HCT116 (cell line): ENCODE data around the gene SEMA5B. TPM values are rescaled to one million over a fixed set of nuclear protein-coding genes. Genes with fewer than 3 reads are reported as not detected.

Experiments used
- ATAC-seq: fragments of 200-7000 bp; cut with Tn5 transposase; 2 replicates; pipeline ENCODE4 v1.9.1; 2020; ENCODE audit warnings: mild to moderate bottlenecking, moderate library complexity
- BruUV-seq: library from RNA; stranded (reverse); fragments of 400-500 nt; replicated peaks from 2 replicates; lab custom pipeline; 2021; lab: Mats Ljungman, UMichigan
- CTCF ChIA-PET: fragments of 300-600 bp; sonication (Branson Sonifier 250); formaldehyde crosslinking; loops from one replicate; lab custom pipeline; 2021; ENCODE audit warnings: antibody characterized with exemption; lab: Charles Lee
- POLR2A ChIA-PET: fragments of 300-600, 350-600 bp; sonication (Branson Sonifier 250); formaldehyde crosslinking; loops from one replicate; lab custom pipeline; 2021; ENCODE audit warnings: antibody characterized with exemption; lab: Charles Lee
- RAD21 ChIA-PET, 2 experiments: fragments of 300-600 bp; sonication (Branson Sonifier 250); formaldehyde crosslinking; loops; one replicate each; lab custom pipeline; 2023; ENCODE audit warnings: low total read pairs in 2 of 2; ENCODE audit not compliant: uncharacterized antibody in 2 of 2, unreplicated experiment in 2 of 2, low non-redundant PET in 1 of 2; lab: Charles Lee
- DNase-seq: peaks from one replicate; pipeline ENCODE4 v3.0.0-alpha.2; 2010; ENCODE audit warnings: low read depth, low spot score
- H2AFZ ChIP-seq: fragments of 200-600 bp; shearing (Covaris generic), sonication (generic); 2 replicates; pipeline ENCODE4 v1.6.1; 2017; ENCODE audit warnings: low read depth, mixed run types, mixed read lengths, antibody characterized with exemption, low read length; ENCODE audit not compliant: poor library complexity, severe bottlenecking
- H3K27ac ChIP-seq: 2 replicates; pipeline ENCODE4 v1.5.1; 2012; ENCODE audit warnings: low read depth, low read length
- H3K27me3 ChIP-seq: fragments of 200-600 bp; sonication (generic); 2 replicates; pipeline ENCODE4 v1.6.1; 2016; ENCODE audit warnings: mixed run types, low read length, mixed read lengths; ENCODE audit not compliant: insufficient read depth
- H3K36me3 ChIP-seq, 2 experiments: fragments of 200-500 bp in 1 of 2; fragments of 200-600 bp in 1 of 2; sonication (Bioruptor generic) in 1 of 2; sonication (generic) in 1 of 2; 2 replicates each; pipeline versions ENCODE4 v1.5.1 to v1.6.1; 2014 to 2016; ENCODE audit warnings: low read length in 2 of 2, inconsistent platforms in 1 of 2, mixed read lengths in 1 of 2, mixed run types in 1 of 2; ENCODE audit not compliant: insufficient read depth in 2 of 2, control insufficient read depth in 1 of 2
- H3K4me1 ChIP-seq, 2 experiments: fragments of 200-600 bp in 1 of 2; sonication (generic) in 1 of 2; 2 replicates each; pipeline versions ENCODE4 v1.5.1 to v1.6.1; 2012 to 2017; ENCODE audit warnings: low read length in 2 of 2, inconsistent platforms in 1 of 2, mild to moderate bottlenecking in 1 of 2, mixed read lengths in 1 of 2, mixed run types in 1 of 2, moderate library complexity in 1 of 2; ENCODE audit not compliant: insufficient read depth in 2 of 2, control insufficient read depth in 1 of 2
- H3K4me2 ChIP-seq: fragments of 200-600 bp; sonication (generic); 2 replicates; pipeline ENCODE4 v1.6.1; 2017; ENCODE audit warnings: mixed run types, low read length, mixed read lengths
- H3K4me3 ChIP-seq, 2 experiments: fragments of 200-600 bp in 1 of 2; sonication (generic) in 1 of 2; replicated peaks in 1 of 2; 2 replicates each; pipeline ENCODE4 v1.5.1; 2011 to 2016; ENCODE audit warnings: low read length in 2 of 2, control low read depth in 1 of 2, low read depth in 1 of 2, mild to moderate bottlenecking in 1 of 2, mixed read lengths in 1 of 2, mixed run types in 1 of 2
- H3K79me2 ChIP-seq: fragments of 200-600 bp; sonication (generic); 2 replicates; pipeline ENCODE4 v1.6.1; 2017; ENCODE audit warnings: mild to moderate bottlenecking, mixed run types, low read length, moderate library complexity, mixed read lengths; ENCODE audit not compliant: insufficient read depth
- H3K9ac ChIP-seq: fragments of 200-600 bp; sonication (generic); 2 replicates; pipeline ENCODE4 v1.6.1; 2016; ENCODE audit warnings: low read length, mixed read lengths
- H3K9me2 ChIP-seq: fragments of 200-600 bp; sonication (generic), shearing (Covaris generic); 2 replicates; pipeline ENCODE4 v1.6.1; 2017; ENCODE audit warnings: mixed run types, mild to moderate bottlenecking, moderate library complexity; ENCODE audit not compliant: insufficient read depth
- H3K9me3 ChIP-seq, 2 experiments: fragments of 200-500 bp in 1 of 2; fragments of 200-600 bp in 1 of 2; sonication (Bioruptor generic) in 1 of 2; sonication (generic) in 1 of 2; 2 replicates each; pipeline ENCODE4 v1.6.1; 2014 to 2017; ENCODE audit warnings: low read length in 2 of 2, mixed read lengths in 2 of 2, inconsistent platforms in 1 of 2, low read depth in 1 of 2, mild to moderate bottlenecking in 1 of 2, mixed run types in 1 of 2, moderate library complexity in 1 of 2; ENCODE audit not compliant: control insufficient read depth in 1 of 2, insufficient read depth in 1 of 2
- H4K20me1 ChIP-seq: fragments of 200-600 bp; sonication (generic), shearing (Covaris generic); 2 replicates; pipeline ENCODE4 v1.6.1; 2017; ENCODE audit warnings: mixed run types, mild to moderate bottlenecking, moderate library complexity; ENCODE audit not compliant: insufficient read depth
- CBX3 ChIP-seq: IDR thresholded peaks from 2 replicates; pipeline ENCODE4 v1.6.1; 2012; ENCODE audit warnings: low read depth
- ELF1 ChIP-seq: IDR thresholded peaks from 2 replicates; pipeline ENCODE4 v1.6.1; 2012; ENCODE audit warnings: low read depth, borderline replicate concordance
- EZH2 ChIP-seq: fragments of 200-600 bp; sonication (generic); IDR thresholded peaks from 2 replicates; pipeline ENCODE4 v1.6.1; 2017; ENCODE audit warnings: antibody characterized with exemption, mixed run types
- EZH2phosphoT487 ChIP-seq: fragments of 200-600 bp; IDR thresholded peaks from 2 replicates; pipeline ENCODE4 v1.6.1; 2018; ENCODE audit warnings: antibody characterized with exemption, borderline replicate concordance
- POLR2AphosphoS5 ChIP-seq: IDR thresholded peaks from 2 replicates; pipeline ENCODE4 v1.6.1; 2011; ENCODE audit warnings: mild to moderate bottlenecking, low read depth, low read length, moderate library complexity
- RAD21 ChIP-seq: IDR thresholded peaks from 2 replicates; pipeline ENCODE4 v1.6.1; 2012; ENCODE audit warnings: low read depth, mild to moderate bottlenecking
- SIN3A ChIP-seq: IDR thresholded peaks from 2 replicates; pipeline ENCODE4 v1.6.1; 2012; ENCODE audit warnings: low read depth
- TCF7L2 ChIP-seq: IDR thresholded peaks from 2 replicates; pipeline ENCODE4 v1.7.0; 2011; ENCODE audit warnings: borderline replicate concordance, inconsistent platforms; ENCODE audit not compliant: insufficient read depth, insufficient read length; ENCODE audit errors: extremely low read depth
- ZNF274 ChIP-seq: fragments of 200-500 bp; sonication (Bioruptor generic); IDR thresholded peaks from 2 replicates; pipeline ENCODE4 v1.6.1; 2014; ENCODE audit warnings: mild to moderate bottlenecking, low read depth, low read length, inconsistent platforms
- intact Hi-C: fragments of 100-400 bp; cut with micrococcal nuclease; formaldehyde crosslinking; loops from 2 replicates; pipeline ENCODE4 v1.10.0; 2022
- total RNA-seq: library from RNA; stranded (reverse); gene quantifications from one replicate; pipeline ENCODE4 v1.2.1, GENCODE V29; 2021; ENCODE audit not compliant: unreplicated experiment

SEMA5B gene
- total RNA-seq, 1 experiment from 2014 or later: 0.15 TPM

DNA sequence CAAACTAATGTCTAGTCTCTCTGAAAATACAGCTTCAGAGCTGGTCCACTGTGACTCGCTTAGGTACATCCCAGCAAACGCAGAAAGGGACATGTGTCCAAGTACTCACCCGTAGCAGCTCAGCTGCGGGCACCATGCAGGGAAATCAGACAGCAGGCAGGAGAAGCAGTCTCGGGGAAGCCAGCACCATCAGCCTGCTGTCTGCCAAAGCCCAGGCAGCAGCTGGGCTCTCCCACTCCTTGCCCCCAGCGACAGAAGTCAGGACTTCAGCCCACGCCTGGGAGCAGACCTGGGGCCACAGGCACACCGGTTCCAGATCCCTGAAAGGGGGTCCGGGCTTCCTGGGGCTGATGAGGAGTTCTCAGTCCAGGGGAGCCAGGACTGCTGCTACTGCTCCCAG, 34.9 kb downstream of the SEMA5B start:
- Histone ChIP-seq H2AFZ (no peak overlapping the region), H3K4me3 (no peak overlapping the region), H3K36me3 (no peaks in the 10 kb centered on the region), H3K4me1 (no peaks in the 10 kb centered on the region), H3K4me2 (no peak overlapping the region), H3K27ac (no peak overlapping the region), H4K20me1 (no peaks in the 10 kb centered on the region), H3K27me3 (peaks cover 63% of the 10 kb centered on the region), H3K9me3 (no peaks in the 10 kb centered on the region), H3K79me2 (no peaks in the 10 kb centered on the region), H3K9ac (no peak overlapping the region), H3K9me2 (no peaks in the 10 kb centered on the region)
- no TSS peak for BruUV-seq
- TF ChIP-seq EZH2phosphoT487 (no peak), ELF1 (no peak), SIN3A (no peak)
- CTCF ChIA-PET: no interaction called here
- POLR2A ChIA-PET: no interaction called here
- intact Hi-C loops: no loop called here
- RAD21 ChIA-PET: no interaction called here
- no peak for DNase-seq
- no peak for ATAC-seq

DNA sequence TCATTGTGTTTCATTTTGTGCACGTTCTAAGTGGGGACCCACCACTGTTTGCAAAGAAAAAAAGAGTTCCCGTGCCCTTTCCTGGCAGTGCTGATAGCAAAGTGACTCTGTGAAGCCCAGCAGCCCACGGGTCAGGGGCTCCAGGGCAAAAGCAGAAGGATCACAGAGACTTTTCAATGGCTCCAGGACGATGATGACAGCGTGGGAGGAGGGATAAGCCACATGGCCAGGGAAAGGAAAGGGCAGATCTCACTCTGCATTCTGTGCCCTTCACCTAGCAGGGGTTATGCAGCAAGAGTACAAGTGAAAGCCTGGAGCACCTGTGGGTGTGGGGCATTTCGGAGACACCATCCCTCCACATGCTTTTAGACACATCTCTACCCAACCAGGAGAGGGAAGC, 35.4 kb downstream of the SEMA5B start:
- intact Hi-C loops: no loop called here
- no TSS peak for BruUV-seq
- Histone ChIP-seq H3K9ac (no peak overlapping the region), H3K27me3 (peaks cover 69% of the 10 kb centered on the region)
- no peak for TF ChIP-seq POLR2AphosphoS5
- no peak for TF ChIP-seq ELF1
- TF ChIP-seq ZNF274: no peak
- TF ChIP-seq CBX3: no peak
- TF ChIP-seq EZH2: no peak
- TF ChIP-seq TCF7L2: no peak
- no peak for TF ChIP-seq RAD21
- TF ChIP-seq, all 23 proteins: peak for 0
- POLR2A ChIA-PET: no interaction called here
- Histone ChIP-seq H3K4me3 (no peak overlapping the region), H3K4me2 (no peak overlapping the region), H3K9me2 (no peaks in the 10 kb centered on the region), H3K27ac (no peak overlapping the region), H2AFZ (no peak overlapping the region), H4K20me1 (no peaks in the 10 kb centered on the region), H3K9me3 (no peaks in the 10 kb centered on the region), H3K4me1 (no peaks in the 10 kb centered on the region), H3K36me3 (no peaks in the 10 kb centered on the region), H3K79me2 (no peaks in the 10 kb centered on the region)
- RAD21 ChIA-PET: no interaction called here
- CTCF ChIA-PET: no interaction called here
- no peak for ATAC-seq
- DNase-seq: no peak
